ENCODE measurements around the gene KLHL17.
A peak's percentile ranks its signal among the peaks of the same experiment; 100 is the strongest.
"Not testable (repeated sequence)": the region's sequence is repeated elsewhere in the genome, so short reads cannot be mapped to it uniquely, and the experiment has no call there.

The KLHL17 gene

GRCh38 chr1:982765-983436 lies 22.5 kb downstream of the KLHL17 start:
- Mint-ChIP-seq H3K4me1 (ENCODE audit: low read depth) (peaks cover 3% of the 10 kb centered on the region), H3K27me3 (peaks cover 11% of the 10 kb centered on the region), H3K27ac (no peak overlapping the region), H3K4me3 (no peak overlapping the region), H3K9me3 (ENCODE audit: low read depth) (no peaks in the 10 kb centered on the region), H3K36me3 (no peaks in the 10 kb centered on the region)

- peaks cover 10% of the 10 kb centered on the region for H3K27me3 Mint-ChIP-seq
- H3K36me3 Mint-ChIP-seq: no peaks in the 10 kb centered on the region
- no peak overlapping the region for H3K4me3 Mint-ChIP-seq
- no peaks in the 10 kb centered on the region for H3K4me1 Mint-ChIP-seq (ENCODE audit: low read depth)
- H3K9me3 Mint-ChIP-seq (ENCODE audit: low read depth): no peaks in the 10 kb centered on the region
- no peak overlapping the region for H3K27ac Mint-ChIP-seq
Observed at GRCh38 chr1:983798-984475, 23.6 kb downstream of the KLHL17 start.

GRCh38 chr1:984476-984814 lies 24.1 kb downstream of the KLHL17 start:
- H3K27ac Mint-ChIP-seq: no peak overlapping the region
- H3K4me1 Mint-ChIP-seq (ENCODE audit: low read depth): no peaks in the 10 kb centered on the region
- H3K4me3 Mint-ChIP-seq: no peak overlapping the region
- H3K9me3 Mint-ChIP-seq (ENCODE audit: low read depth): no peaks in the 10 kb centered on the region
- no peaks in the 10 kb centered on the region for H3K36me3 Mint-ChIP-seq
- peaks cover 10% of the 10 kb centered on the region for H3K27me3 Mint-ChIP-seq

- Mint-ChIP-seq H3K9me3 (ENCODE audit: low read depth) (no peaks in the 10 kb centered on the region), H3K36me3 (no peaks in the 10 kb centered on the region), H3K27ac (no peak overlapping the region), H3K4me3 (no peak overlapping the region), H3K4me1 (ENCODE audit: low read depth) (no peaks in the 10 kb centered on the region), H3K27me3 (peaks cover 10% of the 10 kb centered on the region)
Observed at GRCh38 chr1:985126-985525, 24.7 kb downstream of the KLHL17 start.

DNA sequence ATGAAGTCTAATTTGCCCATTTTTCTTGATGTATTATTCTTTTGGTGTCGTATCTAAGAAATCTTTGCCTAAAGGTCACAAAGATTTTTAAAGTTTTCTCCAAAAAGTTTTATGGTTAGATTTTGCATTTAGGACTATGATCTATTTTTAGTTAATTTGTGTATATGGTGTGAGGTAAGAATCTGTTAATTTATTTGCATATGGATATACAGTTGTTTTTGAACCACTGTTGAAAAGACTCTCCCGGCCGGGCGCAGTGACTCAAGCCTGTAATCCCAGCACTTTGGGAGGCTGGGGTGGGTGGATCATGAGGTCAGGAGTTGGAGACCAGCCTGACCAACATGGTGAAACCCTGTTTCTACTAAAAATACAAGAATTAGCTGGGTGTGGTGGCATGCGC lies 27.7 kb downstream of the KLHL17 start:
- H3K4me1 Mint-ChIP-seq (ENCODE audit: low read depth); H3K27me3 Mint-ChIP-seq; H3K36me3 Mint-ChIP-seq; H3K9me3 Mint-ChIP-seq (ENCODE audit: low read depth); H3K4me3 Mint-ChIP-seq; H3K27ac Mint-ChIP-seq: not testable (repeated sequence)

DNA sequence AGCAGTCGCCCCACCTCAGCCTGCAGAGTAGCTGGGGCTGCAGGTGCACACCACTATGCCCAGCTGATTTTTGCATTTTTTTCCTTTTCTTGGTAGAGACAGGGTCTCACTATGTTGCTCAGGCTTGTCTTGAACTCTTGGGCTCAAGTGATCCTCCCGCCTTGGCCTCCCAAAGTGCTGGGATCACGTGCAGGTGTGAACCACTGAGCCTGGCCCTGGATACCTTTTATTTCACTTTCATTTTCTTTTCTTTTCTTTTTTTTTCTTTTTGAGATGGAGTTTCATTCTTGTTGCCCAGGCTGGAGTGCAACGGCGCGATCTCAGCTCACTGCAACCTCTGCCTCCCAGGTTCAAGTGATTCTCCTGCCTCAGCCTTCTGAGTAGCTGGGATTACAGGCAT lies 30.9 kb downstream of the KLHL17 start:
- not testable (repeated sequence) for H3K9me3 Mint-ChIP-seq (ENCODE audit: low read depth); H3K36me3 Mint-ChIP-seq; H3K27me3 Mint-ChIP-seq; H3K27ac Mint-ChIP-seq; H3K4me1 Mint-ChIP-seq (ENCODE audit: low read depth); H3K4me3 Mint-ChIP-seq

DNA sequence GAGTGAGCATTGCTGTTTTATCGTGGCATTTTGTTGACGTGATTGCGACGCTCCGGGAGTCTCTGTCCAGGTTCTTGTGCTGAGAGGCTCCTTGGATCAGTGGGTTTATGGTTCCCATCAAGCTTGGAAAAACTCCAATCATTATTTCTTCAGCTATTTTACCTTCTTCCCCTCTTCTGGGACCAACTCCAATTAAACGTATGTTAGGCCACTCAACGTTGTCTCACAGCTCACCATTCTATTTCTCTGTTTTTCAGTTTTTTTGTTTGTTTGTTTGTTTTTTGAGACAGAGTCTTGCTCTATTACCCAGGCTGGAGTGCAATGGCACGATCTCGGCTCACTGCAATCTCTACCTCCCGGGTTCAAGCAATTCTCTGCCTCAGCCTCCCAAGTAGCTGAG lies 31.5 kb downstream of the KLHL17 start:
- H3K27me3 Mint-ChIP-seq: peaks cover 7% of the 10 kb centered on the region
- H3K4me3 Mint-ChIP-seq: no peak overlapping the region
- no peaks in the 10 kb centered on the region for H3K9me3 Mint-ChIP-seq (ENCODE audit: low read depth)
- no peak overlapping the region for H3K27ac Mint-ChIP-seq
- H3K36me3 Mint-ChIP-seq: peaks cover 2% of the 10 kb centered on the region
- peaks cover 4% of the 10 kb centered on the region for H3K4me1 Mint-ChIP-seq (ENCODE audit: low read depth)

DNA sequence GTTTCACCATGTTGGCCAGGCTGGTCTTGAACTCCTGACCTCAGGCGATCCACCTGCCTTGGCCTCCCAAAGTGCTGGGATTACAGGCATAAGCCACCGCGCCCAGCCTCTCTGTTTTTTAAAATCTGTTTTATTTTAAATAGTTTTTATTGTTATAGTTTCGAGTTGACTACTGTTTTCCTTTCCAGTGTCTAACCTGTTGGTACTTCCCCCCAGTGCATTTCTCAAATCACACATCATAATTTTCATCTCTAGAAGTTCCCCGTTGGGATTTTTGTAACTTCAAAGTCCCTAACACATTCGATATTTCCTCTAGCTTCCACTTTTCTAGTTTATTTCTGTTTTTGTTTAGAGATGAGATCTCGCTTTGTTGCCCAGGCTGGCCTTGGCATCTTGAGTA lies 32.0 kb downstream of the KLHL17 start:
- H3K4me1 Mint-ChIP-seq (ENCODE audit: low read depth): peaks cover 4% of the 10 kb centered on the region
- H3K27ac Mint-ChIP-seq: no peak overlapping the region
- peaks cover 2% of the 10 kb centered on the region for H3K36me3 Mint-ChIP-seq
- no peak overlapping the region for H3K4me3 Mint-ChIP-seq
- peaks cover 8% of the 10 kb centered on the region for H3K27me3 Mint-ChIP-seq
- H3K9me3 Mint-ChIP-seq (ENCODE audit: low read depth): no peaks in the 10 kb centered on the region

- Mint-ChIP-seq H3K36me3 (peaks cover 2% of the 10 kb centered on the region), H3K27me3 (peaks cover 8% of the 10 kb centered on the region), H3K9me3 (ENCODE audit: low read depth) (no peaks in the 10 kb centered on the region), H3K27ac (no peak overlapping the region), H3K4me3 (no peak overlapping the region), H3K4me1 (ENCODE audit: low read depth) (peaks cover 4% of the 10 kb centered on the region)
Observed at GRCh38 chr1:993379-993995, 33.1 kb downstream of the KLHL17 start.

GRCh38 chr1:994546-994945 lies 34.2 kb downstream of the KLHL17 start:
- H3K4me3 Mint-ChIP-seq; H3K4me1 Mint-ChIP-seq (ENCODE audit: low read depth); H3K27ac Mint-ChIP-seq; H3K36me3 Mint-ChIP-seq; H3K9me3 Mint-ChIP-seq (ENCODE audit: low read depth); H3K27me3 Mint-ChIP-seq: not testable (repeated sequence)

DNA sequence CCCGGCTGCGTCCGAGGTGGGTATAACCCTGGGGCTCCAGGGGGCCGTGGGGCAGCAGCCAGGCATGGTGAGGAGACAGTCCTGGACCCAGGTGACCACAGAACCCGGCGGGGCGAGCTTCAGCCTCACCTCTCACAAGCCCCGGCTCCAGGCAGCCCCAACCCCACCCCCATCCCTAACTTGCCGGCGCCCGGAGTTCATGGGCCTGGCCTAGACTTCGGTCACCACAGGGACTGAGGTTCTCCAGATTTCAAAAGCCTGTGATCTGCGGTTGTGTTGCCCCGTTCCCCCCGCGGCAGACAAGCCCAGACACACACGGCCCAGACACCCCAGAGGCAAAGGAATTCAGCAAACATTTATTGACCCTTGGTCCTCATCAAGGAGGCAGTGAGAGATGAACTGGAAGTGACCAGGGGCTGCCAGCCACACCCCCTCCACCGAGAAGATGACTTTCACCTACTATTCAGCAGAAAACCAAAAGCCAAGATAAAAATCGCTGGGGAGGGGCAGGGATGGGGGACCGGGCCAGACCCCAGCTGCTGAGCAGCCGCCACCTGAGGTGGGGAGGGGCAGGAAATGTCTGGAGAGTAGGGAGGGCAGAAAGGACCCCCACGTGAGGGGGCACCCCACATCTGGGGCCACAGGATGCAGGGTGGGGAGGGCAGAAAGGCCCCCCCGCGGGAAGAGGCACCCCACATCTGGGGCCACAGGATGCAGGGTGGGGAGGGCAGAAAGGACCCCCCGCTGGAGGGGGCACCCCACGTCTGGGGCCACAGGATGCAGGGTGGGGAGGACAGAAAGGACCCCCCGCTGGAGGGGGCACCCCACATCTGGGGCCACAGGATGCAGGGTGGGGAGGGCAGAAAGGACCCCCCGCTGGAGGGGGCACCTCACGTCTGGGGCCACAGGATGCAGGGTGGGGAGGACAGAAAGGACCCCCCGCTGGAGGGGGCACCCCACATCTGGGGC lies 35.6 kb downstream of the KLHL17 start:
- H3K9me3 Mint-ChIP-seq (ENCODE audit: low read depth): no peaks in the 10 kb centered on the region
- peaks cover 6% of the 10 kb centered on the region for H3K4me1 Mint-ChIP-seq (ENCODE audit: low read depth)
- peaks cover 2% of the 10 kb centered on the region for H3K36me3 Mint-ChIP-seq
- no peak overlapping the region for H3K27ac Mint-ChIP-seq
- H3K4me3 Mint-ChIP-seq: peak overlapping the region; percentile 25
- H3K27me3 Mint-ChIP-seq: peaks cover 7% of the 10 kb centered on the region

DNA sequence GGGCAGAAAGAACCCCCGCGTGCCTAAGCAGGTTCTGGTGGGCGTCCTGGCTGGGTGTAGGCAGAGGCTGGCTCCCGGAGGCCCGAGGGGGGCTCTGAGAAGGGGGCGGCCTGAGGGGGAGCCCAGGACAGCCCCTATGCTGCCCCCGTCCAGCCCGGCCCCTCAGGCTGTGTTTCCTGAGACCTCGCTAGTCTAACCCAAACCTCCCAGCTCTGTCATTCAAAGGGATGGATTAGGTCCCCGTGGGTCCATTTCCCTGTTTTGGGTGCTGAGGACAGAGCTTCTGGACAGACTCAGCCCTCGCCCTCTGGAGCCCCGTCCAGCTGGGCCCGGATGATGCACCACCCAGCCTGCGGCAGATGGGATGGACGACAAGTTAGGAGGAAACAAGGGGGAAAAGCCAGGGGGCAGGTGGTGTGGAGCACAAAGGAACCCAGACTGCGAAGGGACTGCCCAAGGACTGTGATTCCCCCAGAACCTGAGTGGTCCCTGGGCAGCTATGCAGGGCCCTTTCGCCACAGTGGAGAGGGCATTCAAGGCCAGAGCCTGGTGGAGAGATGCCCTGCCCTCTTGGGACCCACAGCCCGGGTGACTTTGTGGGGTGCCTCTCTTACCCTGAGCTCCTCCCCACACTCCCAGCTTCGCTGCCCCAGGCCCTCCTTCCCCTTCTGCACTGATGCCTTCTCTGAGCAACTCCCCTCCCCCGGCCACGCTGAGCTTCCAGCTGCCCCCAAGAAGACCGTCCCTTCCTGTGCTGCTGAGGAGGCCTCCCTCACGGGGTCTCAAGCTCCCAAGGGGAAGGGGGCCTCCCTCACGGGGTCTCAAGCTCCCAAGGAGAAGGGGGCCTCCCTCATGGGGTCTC lies 36.7 kb downstream of the KLHL17 start:
- Mint-ChIP-seq H3K4me3 (peak overlapping the region; percentile 46), H3K27ac (no peak overlapping the region), H3K27me3 (peaks cover 7% of the 10 kb centered on the region), H3K4me1 (ENCODE audit: low read depth) (peaks cover 7% of the 10 kb centered on the region), H3K36me3 (peaks cover 2% of the 10 kb centered on the region), H3K9me3 (ENCODE audit: low read depth) (no peaks in the 10 kb centered on the region)

GRCh38 chr1:997713-997992 lies 37.3 kb downstream of the KLHL17 start:
- Mint-ChIP-seq H3K27me3 (peaks cover 4% of the 10 kb centered on the region), H3K36me3 (peaks cover under 1% of the 10 kb centered on the region), H3K4me1 (ENCODE audit: low read depth) (peaks cover 8% of the 10 kb centered on the region), H3K9me3 (ENCODE audit: low read depth) (no peaks in the 10 kb centered on the region), H3K27ac (no peak overlapping the region), H3K4me3 (no peak overlapping the region)

- no peak overlapping the region for H3K4me3 Mint-ChIP-seq
- H3K27me3 Mint-ChIP-seq: peaks cover 4% of the 10 kb centered on the region
- H3K27ac Mint-ChIP-seq: no peak overlapping the region
- no peaks in the 10 kb centered on the region for H3K36me3 Mint-ChIP-seq
- H3K4me1 Mint-ChIP-seq (ENCODE audit: low read depth): peaks cover 8% of the 10 kb centered on the region
- H3K9me3 Mint-ChIP-seq (ENCODE audit: low read depth): no peaks in the 10 kb centered on the region
Observed at GRCh38 chr1:997993-998744, 37.8 kb downstream of the KLHL17 start.

Measured in activated naive CD8-positive, alpha-beta T cell (primary cell).